AG09319 (cell line): Measurements from ENCODE around the gene FAM83D.
"Not testable (repeated sequence)": the region's sequence is repeated elsewhere in the genome, so short reads cannot be mapped to it uniquely, and the experiment has no call there.

Source experiments
- DNase-seq: peaks from one replicate; pipeline ENCODE4 v3.0.0-alpha.2; 2010; ENCODE audit warnings: low read depth; ENCODE audit errors: extremely low read depth
- TF ChIP-seq, protein P1 (sequence below): IDR thresholded peaks from 2 replicates; pipeline ENCODE4 v1.5.1; 2011; ENCODE audit warnings: low read depth, mild to moderate bottlenecking, inconsistent platforms, low read length, moderate library complexity

The FAM83D gene

DNA sequence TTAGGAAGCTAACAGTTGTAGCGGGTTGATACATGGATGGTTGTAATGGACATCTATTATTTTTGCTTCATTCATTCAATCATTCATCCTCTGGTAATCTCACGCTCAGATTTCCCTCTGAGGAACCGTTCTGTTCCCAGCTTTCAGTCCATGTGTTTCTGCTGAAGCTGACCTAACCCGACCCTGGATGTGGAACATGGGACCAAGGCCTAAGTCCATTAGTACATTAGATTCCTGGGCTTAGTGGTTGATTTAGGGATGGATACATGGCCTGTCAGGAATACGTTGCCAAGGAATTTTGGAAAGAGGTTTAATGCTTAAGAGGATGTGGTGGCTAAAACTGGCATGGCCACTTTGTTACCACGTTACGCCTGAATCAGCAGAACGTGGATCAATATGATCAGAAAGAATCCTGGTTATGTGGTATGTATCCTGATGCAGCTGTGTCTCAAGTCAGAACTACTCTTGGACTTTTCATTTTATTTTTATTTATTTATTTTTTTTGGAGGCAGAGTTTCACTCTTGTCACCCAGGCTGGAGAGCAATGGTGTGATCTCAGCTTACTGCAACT lies 31.8 kb downstream of the FAM83D start:
- TF ChIP-seq, protein P1, sequence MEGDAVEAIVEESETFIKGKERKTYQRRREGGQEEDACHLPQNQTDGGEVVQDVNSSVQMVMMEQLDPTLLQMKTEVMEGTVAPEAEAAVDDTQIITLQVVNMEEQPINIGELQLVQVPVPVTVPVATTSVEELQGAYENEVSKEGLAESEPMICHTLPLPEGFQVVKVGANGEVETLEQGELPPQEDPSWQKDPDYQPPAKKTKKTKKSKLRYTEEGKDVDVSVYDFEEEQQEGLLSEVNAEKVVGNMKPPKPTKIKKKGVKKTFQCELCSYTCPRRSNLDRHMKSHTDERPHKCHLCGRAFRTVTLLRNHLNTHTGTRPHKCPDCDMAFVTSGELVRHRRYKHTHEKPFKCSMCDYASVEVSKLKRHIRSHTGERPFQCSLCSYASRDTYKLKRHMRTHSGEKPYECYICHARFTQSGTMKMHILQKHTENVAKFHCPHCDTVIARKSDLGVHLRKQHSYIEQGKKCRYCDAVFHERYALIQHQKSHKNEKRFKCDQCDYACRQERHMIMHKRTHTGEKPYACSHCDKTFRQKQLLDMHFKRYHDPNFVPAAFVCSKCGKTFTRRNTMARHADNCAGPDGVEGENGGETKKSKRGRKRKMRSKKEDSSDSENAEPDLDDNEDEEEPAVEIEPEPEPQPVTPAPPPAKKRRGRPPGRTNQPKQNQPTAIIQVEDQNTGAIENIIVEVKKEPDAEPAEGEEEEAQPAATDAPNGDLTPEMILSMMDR: no peak
- DNase-seq: no peak

DNA sequence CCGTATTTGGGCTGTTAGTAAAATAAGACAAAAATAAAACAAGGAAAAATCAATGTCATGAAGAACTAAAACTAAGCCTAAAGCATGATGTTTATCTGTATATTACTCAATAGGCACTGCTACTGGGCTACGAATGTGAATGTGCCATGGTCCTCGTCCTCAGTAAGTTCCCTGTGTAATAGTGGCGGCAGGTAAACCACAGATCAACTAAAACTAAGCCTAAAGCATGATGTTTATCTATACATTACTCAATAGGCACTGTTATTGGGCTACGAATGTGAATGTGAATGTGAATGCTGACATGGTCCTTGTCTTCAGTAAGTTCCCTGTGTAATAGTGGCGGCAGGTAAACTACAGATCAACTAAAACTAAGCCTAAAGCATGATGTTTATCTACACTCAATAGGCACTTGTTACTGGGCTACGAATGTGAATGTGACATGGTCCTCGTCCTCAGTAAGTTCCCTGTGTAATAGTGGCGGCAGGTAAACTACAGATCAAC lies 34.0 kb downstream of the FAM83D start:
- not testable (repeated sequence) for DNase-seq

DNA sequence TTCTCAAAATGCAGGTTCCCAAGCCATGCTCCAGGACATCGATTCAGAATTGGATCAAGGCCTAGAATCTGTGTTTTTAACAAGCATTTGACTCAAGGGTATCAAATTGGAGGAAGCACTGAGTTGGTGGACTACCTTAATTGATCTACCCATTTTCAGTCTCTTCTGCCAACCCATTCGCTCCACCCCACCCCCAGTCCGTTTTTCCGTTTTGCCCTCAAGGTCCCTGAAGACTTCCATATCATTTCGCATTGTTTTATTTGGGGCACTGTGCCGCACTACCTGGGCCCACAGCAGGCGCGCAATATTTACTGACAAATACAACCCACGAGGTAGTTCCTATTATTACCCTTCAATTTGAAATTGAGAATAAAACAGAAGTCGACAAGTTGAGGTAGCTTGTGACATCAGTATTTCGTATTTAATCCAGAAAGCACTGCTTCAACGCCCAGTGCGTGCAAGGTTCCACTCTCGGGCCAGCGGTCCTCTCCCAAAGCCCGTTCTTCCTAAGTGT lies 35.4 kb downstream of the FAM83D start:
- TF ChIP-seq, protein P1: no peak
- no peak for DNase-seq

DNA sequence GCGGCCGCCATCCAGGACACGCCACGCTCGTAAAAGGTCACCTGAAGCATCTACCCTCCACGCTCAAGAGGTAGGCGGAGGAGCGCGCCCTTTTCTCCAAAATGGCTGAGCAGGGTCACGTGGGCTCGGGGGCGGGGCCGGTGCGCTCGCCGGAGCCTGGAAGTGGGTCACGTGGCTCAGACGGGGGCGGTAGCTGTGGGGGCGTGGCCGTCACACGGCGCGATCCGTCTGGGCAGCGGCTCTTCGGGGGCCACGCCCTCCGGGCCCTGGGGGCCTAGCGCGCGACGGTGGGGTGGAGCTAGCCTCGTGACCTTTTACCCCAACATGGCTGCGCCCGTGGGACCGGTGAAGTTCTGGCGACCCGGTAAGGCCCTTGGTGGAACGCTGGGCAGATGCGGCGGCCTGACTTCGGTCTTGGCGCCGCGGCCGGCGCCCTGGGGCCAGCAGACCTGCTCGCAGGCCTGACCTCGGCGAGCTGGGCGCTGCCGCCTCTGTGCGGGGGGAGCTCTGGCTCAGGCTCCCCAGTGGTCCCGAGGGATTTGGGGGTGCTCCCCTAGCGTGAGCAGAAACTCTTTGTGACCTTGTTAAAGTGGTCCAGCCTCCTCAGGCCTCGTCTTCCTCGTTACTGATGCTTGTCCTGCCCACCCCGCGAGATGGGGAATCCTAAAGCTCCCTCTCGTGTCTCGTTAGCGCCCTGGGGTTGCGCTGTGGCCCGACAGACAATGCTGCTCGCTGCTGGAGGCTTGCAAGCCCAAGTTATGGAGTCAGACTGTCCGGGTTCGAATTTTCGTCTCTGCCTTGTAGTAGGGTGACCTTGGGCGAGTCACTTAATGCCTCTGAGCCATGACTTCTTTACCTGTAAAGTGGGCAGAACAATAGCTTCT lies 36.1 kb downstream of the FAM83D start, which contains the start of gene DHX35:
Gene DHX35 (plus strand): TSS at position 301 of the 884 bp plus-strand sequence. CDS start 24 bp downstream, at position 325.
- peak; percentile 89 for DNase-seq
- TF ChIP-seq, protein P1: peak; percentile 47

DNA sequence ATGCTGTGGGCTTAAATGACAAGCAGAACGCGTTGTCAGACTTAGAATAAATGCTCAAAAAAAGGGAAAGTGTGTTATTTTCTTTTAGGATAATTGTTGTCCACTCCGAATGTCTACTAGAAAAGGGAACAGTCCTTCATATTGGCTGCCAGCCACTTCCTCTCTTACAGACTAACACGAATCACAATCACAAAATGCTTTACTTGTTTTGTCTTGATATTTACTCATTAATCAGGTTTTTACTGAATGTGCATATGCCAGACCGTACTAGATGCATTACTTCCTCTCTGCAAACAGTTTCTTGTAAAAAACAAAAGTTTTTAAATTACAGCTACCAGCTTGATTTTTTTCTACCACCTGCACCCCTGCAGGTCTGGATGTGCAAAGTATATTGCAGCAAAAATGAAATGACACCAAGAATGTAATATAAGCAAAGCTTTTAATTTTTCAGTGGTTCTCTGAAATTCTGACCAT lies 36.7 kb downstream of the FAM83D start:
- no peak for DNase-seq
- TF ChIP-seq, protein P1: no peak

DNA sequence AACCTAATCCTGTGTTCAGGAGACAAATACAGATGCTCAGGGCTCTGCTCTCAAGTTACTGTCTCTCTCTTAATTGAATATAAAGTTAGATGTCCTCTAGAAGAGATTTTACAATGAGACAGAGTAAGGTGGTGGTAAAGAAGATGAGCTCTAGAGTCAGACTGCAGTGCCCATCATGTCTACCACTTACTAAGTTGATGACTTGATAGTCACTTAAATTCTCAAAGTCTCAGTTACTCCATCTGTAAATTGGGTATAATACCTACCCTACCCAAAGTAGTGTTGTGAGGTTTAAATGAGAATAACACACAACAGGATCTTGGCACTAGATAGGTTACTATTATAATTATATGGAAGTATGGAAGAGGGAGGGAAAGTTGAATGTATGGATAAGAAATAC lies 37.5 kb downstream of the FAM83D start:
- no peak for DNase-seq
- TF ChIP-seq, protein P1: no peak

DNA sequence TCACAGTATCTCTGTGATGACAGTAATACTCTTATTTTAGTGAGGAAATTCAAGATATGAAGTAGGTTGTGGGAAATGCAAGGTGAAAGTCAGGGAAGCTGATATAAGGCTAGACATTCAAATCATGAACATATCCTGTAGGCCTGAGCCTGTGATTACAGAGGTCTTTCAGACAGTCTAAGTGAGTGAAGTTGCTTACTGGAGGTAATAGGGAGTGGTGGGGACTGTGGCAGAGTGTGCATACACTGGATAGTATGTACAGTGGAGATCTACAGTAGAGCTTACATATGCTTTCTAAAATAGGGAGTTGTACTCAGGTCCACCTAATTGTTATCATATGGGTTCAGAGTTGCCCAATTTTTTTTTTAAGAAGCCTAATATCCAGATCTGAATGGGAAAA lies 39.0 kb downstream of the FAM83D start:
- DNase-seq: no peak
- TF ChIP-seq, protein P1: no peak
